HepG2 (cell line): ENCODE data around the gene SLC38A2. TPM values are rescaled to one million over a fixed set of nuclear protein-coding genes. Genes with fewer than 3 reads are reported as not detected.
A peak's percentile ranks its signal among the peaks of the same experiment; 100 is the strongest.

ENCODE experiments used
- AKAP8 ChIP-seq: sonication (generic); formaldehyde crosslinking; IDR thresholded peaks from 2 replicates; pipeline ENCODE4 v1.5.1; 2020; ENCODE audit warnings: mild to moderate bottlenecking, missing genetic modification reagents
- DRAP1 ChIP-seq: IDR thresholded peaks from 2 replicates; pipeline ENCODE4 v1.6.1; 2016; ENCODE audit warnings: missing genetic modification reagents, missing compliant biosample characterization
- ETS1 ChIP-seq: sonication (generic); formaldehyde crosslinking; IDR thresholded peaks from 2 replicates; pipeline ENCODE4 v1.4.0; 2020; ENCODE audit warnings: missing genetic modification reagents
- HDAC1 ChIP-seq: sonication (generic); formaldehyde crosslinking; IDR thresholded peaks from 2 replicates; pipeline ENCODE4 v1.5.1; 2020; ENCODE audit warnings: mild to moderate bottlenecking, missing genetic modification reagents
- HOMEZ ChIP-seq: IDR thresholded peaks from 2 replicates; pipeline ENCODE4 v1.6.1; 2016; ENCODE audit warnings: low read depth
- MAZ ChIP-seq, 2 experiments: sonication (generic) in 1 of 2; formaldehyde crosslinking in 1 of 2; IDR thresholded peaks; 2 replicates each; pipeline versions ENCODE4 v1.5.0 to v1.6.1; 2012 to 2020; ENCODE audit warnings: low read depth in 2 of 2, mild to moderate bottlenecking in 2 of 2, borderline replicate concordance in 1 of 2, improper control_type of control experiment in 1 of 2, low read length in 1 of 2, missing genetic modification reagents in 1 of 2, moderate library complexity in 1 of 2
- NBN ChIP-seq: fragments of 450-650 bp; conservative IDR thresholded peaks from 2 replicates; pipeline ENCODE4 v1.6.1; 2017
- RNF219 ChIP-seq: sonication (generic); formaldehyde crosslinking; IDR thresholded peaks from 2 replicates; pipeline ENCODE4 v1.5.0; 2020; ENCODE audit warnings: mild to moderate bottlenecking, missing genetic modification reagents
- SALL1 ChIP-seq: sonication (generic); formaldehyde crosslinking; IDR thresholded peaks from 2 replicates; pipeline ENCODE4 v1.8.0; 2022; ENCODE audit warnings: mild to moderate bottlenecking, missing genetic modification reagents
- SIX1 ChIP-seq: sonication (generic); formaldehyde crosslinking; IDR thresholded peaks from 2 replicates; pipeline ENCODE4 v1.4.0; 2020; ENCODE audit warnings: missing genetic modification reagents, borderline replicate concordance
- STAT5B ChIP-seq: sonication (generic); formaldehyde crosslinking; IDR thresholded peaks from 2 replicates; pipeline ENCODE4 v1.4.0; 2020; ENCODE audit warnings: missing genetic modification reagents
- TRIM24 ChIP-seq: sonication (generic); formaldehyde crosslinking; IDR thresholded peaks from 2 replicates; pipeline ENCODE4 v1.8.0; 2022; ENCODE audit warnings: mild to moderate bottlenecking, missing genetic modification reagents
- ZBTB20 ChIP-seq: sonication (generic); formaldehyde crosslinking; IDR thresholded peaks from 2 replicates; pipeline ENCODE4 v1.8.1; 2023; ENCODE audit warnings: missing genetic modification reagents, low read depth, mild to moderate bottlenecking, borderline replicate concordance
- ZBTB21 ChIP-seq: sonication (generic); formaldehyde crosslinking; IDR thresholded peaks from 2 replicates; pipeline ENCODE4 v1.4.0; 2020; ENCODE audit warnings: missing genetic modification reagents
- ZNF414 ChIP-seq: sonication (generic); formaldehyde crosslinking; IDR thresholded peaks from 2 replicates; pipeline ENCODE4 v1.5.0; 2020; ENCODE audit warnings: missing genetic modification reagents
- ZNF446 ChIP-seq: sonication (generic); formaldehyde crosslinking; IDR thresholded peaks from 2 replicates; pipeline ENCODE4 v1.5.0; 2020; ENCODE audit warnings: mild to moderate bottlenecking, missing genetic modification reagents
- ZNF513 ChIP-seq: sonication (generic); formaldehyde crosslinking; conservative IDR thresholded peaks from 2 replicates; pipeline ENCODE4 v1.5.0; 2020; ENCODE audit warnings: missing genetic modification reagents
- ZNF543 ChIP-seq: sonication (generic); formaldehyde crosslinking; IDR thresholded peaks from 2 replicates; pipeline ENCODE4 v1.4.0; 2020; ENCODE audit warnings: mild to moderate bottlenecking, missing genetic modification reagents
- ZNF639 ChIP-seq: conservative IDR thresholded peaks from 2 replicates; pipeline ENCODE4 v1.6.1; 2018; ENCODE audit warnings: missing genetic modification reagents
- ZNF672 ChIP-seq: sonication (generic); formaldehyde crosslinking; IDR thresholded peaks from 2 replicates; pipeline ENCODE4 v1.8.1; 2022; ENCODE audit warnings: missing genetic modification reagents
- polyA plus RNA-seq, 8 experiments: library from polyadenylated mRNA; depleted of rRNA in 3 of 8; stranded (reverse) in 7 of 8; unstranded in 1 of 8; fragments of >200 nt; fragmentation: Illumina TruSeq in 4 of 8; extraction: Trizol in 4 of 8; gene quantifications; 2 replicates each; pipeline versions ENCODE4 v1.2.1 to v1.2.3, GENCODE V29; 2011 to 2016; ENCODE audit warnings: low read depth in 4 of 8, missing spikeins in 1 of 8, mixed read lengths in 1 of 8; ENCODE audit not compliant: insufficient read depth in 1 of 8
- total RNA-seq, 5 experiments: library from RNA; depleted of rRNA; stranded (reverse); fragments of >200 nt; fragmentation: Illumina TruSeq; extraction: Trizol; gene quantifications; 2 replicates each; pipeline ENCODE4 v1.2.3, GENCODE V29; 2016; ENCODE audit warnings: low read depth in 1 of 5

The SLC38A2 gene
- total and polyA plus RNA-seq, 2 of the 13 experiments (the other 11 are each of a cell fraction or from before 2014, with no cell fraction given): 368 to 880 TPM

GRCh38 chr12:46382964-46383653, 10.5 kb upstream of the SLC38A2 start (continued):
- TF ChIP-seq AKAP8 (CRISPR knock-in tag): no peak
- peak; percentile 75 for TF ChIP-seq DRAP1 (CRISPR knock-in tag)
- TF ChIP-seq ZNF414: peak; percentile 7; the same call in 1 of the 2 replicates
- 0 out of 2 replicates have a peak, but pooled peaks have one; percentile 24 for TF ChIP-seq ZNF672
- TF ChIP-seq ZNF513 (CRISPR knock-in tag): no peak
- no peak for TF ChIP-seq SIX1 (CRISPR knock-in tag)
- no peak for TF ChIP-seq NBN
- TF ChIP-seq ZNF446: peak; percentile 94
- TF ChIP-seq HDAC1 (CRISPR knock-in tag): peak; percentile 67; the same call in 1 of the 2 replicates
- no peak for TF ChIP-seq ZBTB20 (CRISPR knock-in tag)
- no peak for TF ChIP-seq TRIM24 (CRISPR knock-in tag)
- no peak for TF ChIP-seq STAT5B (CRISPR knock-in tag)
- TF ChIP-seq ETS1 (CRISPR knock-in tag): no peak
- 0 out of 2 replicates have a peak, but pooled peaks have one; percentile 11 for TF ChIP-seq ZBTB21 (CRISPR knock-in tag)
- peak; percentile 80 for TF ChIP-seq SALL1 (CRISPR knock-in tag)
- TF ChIP-seq HOMEZ: peak; percentile 79; the same call in 1 of the 2 replicates
- TF ChIP-seq ZNF543 (CRISPR knock-in tag): no peak
- peak; percentile 61; the same call in 1 of the 2 replicates for TF ChIP-seq ZNF639 (CRISPR knock-in tag)
- TF ChIP-seq MAZ (IDR thresholded peaks at IDR 0.05; ENCODE audit: borderline replicate concordance, low read depth, low read length): peak; percentile 86
- TF ChIP-seq MAZ (CRISPR knock-in tag; IDR thresholded peaks at IDR 0.05; ENCODE audit: low read depth): peak; percentile 85
- no peak for TF ChIP-seq RNF219
